Breast epithelium (tissue), 4 donors: ENCODE measurements around the gene QSER1. TPM values are rescaled to one million over a fixed set of nuclear protein-coding genes. Genes with fewer than 3 reads are reported as not detected.

ENCODE experiments used
- DNase-seq, 2 donors: peaks; one replicate each; pipeline ENCODE4 v3.0.0-alpha.2; 2019; ENCODE audit warnings: low spot score in 2 of 2
- H3K27ac ChIP-seq, 2 donors: fragments of 200-600 bp; sonication (generic) in 1 of 2; one replicate each; pipeline ENCODE4 v1.5.1; 2016 to 2019; ENCODE audit warnings: mild to moderate bottlenecking in 1 of 2
- H3K27me3 ChIP-seq, 2 donors: fragments of 200-600 bp; sonication (generic) in 1 of 2; one replicate each; pipeline versions ENCODE4 v1.5.1 to v1.6.0; 2017 to 2019; ENCODE audit warnings: control low read depth in 1 of 2, mild to moderate bottlenecking in 1 of 2
- H3K36me3 ChIP-seq: fragments of 200-600 bp; one replicate; pipeline ENCODE4 v1.5.1; 2019
- H3K4me1 ChIP-seq, 2 donors: fragments of 200-600 bp; sonication (generic); one replicate each; pipeline ENCODE4 v1.5.1; 2016 to 2019; ENCODE audit warnings: control low read depth in 1 of 2
- H3K4me3 ChIP-seq, 3 donors: fragments of 200-600 bp; sonication (generic); 1 replicate in 2 of 3; 2 replicates in 1 of 3; pipeline ENCODE4 v1.5.1; 2016 to 2019; ENCODE audit warnings: mild to moderate bottlenecking in 3 of 3, moderate library complexity in 2 of 3
- H3K9me3 ChIP-seq, 2 donors: fragments of 200-600 bp; sonication (generic) in 1 of 2; one replicate each; pipeline ENCODE4 v1.5.1; 2016 to 2019; ENCODE audit warnings: control low read depth in 1 of 2
- POLR2A ChIP-seq: fragments of 450-650 bp; IDR thresholded peaks from one replicate; pipeline ENCODE4 v1.6.1; 2016; ENCODE audit warnings: antibody characterized with exemption, mild to moderate bottlenecking, moderate library complexity
- POLR2AphosphoS5 ChIP-seq, 3 donors: sonication (generic); formaldehyde crosslinking; IDR thresholded peaks; one replicate each; pipeline ENCODE4 v1.6.1; 2017; ENCODE audit warnings: antibody characterized with exemption in 3 of 3
- intact Hi-C: fragments of 100-400 bp; cut with DNase I; formaldehyde crosslinking; loops from one replicate; pipeline ENCODE4 v1.15.1; 2023; ENCODE audit warnings: low total_unique reads
- total RNA-seq, 3 donors: library from RNA; depleted of rRNA; stranded (reverse); fragments of >200 nt; gene quantifications; one replicate each; pipeline ENCODE4 v1.1.0, GENCODE V29; 2016
- TF ChIP-seq, protein P1 (sequence below), 3 donors: fragments of 450-650 bp; IDR thresholded peaks; one replicate each; pipeline ENCODE4 v1.5.1; 2016 to 2017; ENCODE audit warnings: antibody characterized with exemption in 3 of 3, mild to moderate bottlenecking in 3 of 3, moderate library complexity in 3 of 3

Gene QSER1
- total RNA-seq = 10 to 100 TPM; 34.4 to 55.3 (median 40.6) TPM

GRCh38 chr11:32892355-32893092 lies at the start of gene QSER1:
Gene QSER1 (plus strand): TSS chr11:32892811. CDS start chr11:32893126, 315 bp downstream.
- intact Hi-C loops = no loop called here
- TF ChIP-seq, protein P1, sequence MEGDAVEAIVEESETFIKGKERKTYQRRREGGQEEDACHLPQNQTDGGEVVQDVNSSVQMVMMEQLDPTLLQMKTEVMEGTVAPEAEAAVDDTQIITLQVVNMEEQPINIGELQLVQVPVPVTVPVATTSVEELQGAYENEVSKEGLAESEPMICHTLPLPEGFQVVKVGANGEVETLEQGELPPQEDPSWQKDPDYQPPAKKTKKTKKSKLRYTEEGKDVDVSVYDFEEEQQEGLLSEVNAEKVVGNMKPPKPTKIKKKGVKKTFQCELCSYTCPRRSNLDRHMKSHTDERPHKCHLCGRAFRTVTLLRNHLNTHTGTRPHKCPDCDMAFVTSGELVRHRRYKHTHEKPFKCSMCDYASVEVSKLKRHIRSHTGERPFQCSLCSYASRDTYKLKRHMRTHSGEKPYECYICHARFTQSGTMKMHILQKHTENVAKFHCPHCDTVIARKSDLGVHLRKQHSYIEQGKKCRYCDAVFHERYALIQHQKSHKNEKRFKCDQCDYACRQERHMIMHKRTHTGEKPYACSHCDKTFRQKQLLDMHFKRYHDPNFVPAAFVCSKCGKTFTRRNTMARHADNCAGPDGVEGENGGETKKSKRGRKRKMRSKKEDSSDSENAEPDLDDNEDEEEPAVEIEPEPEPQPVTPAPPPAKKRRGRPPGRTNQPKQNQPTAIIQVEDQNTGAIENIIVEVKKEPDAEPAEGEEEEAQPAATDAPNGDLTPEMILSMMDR (IDR thresholded peaks at IDR 0.05) = no peak
- TF ChIP-seq POLR2A = peak; percentile 14
- TF ChIP-seq POLR2AphosphoS5 (IDR thresholded peaks at IDR 0.05) = peak; percentile 56 to 71 (median 57)
- peak; percentile 22 to 70 for DNase-seq

GRCh38 chr11:32843544-32843943 lies 49.1 kb upstream of the QSER1 start:
- no peak overlapping the region for H3K4me3 ChIP-seq
- H3K27me3 ChIP-seq = no peaks in the 10 kb centered on the region
- no peaks in the 10 kb centered on the region for H3K36me3 ChIP-seq
- intact Hi-C loops = no loop called here
- no peaks in the 10 kb centered on the region for H3K9me3 ChIP-seq
- no peak overlapping the region for H3K27ac ChIP-seq
- TF ChIP-seq POLR2AphosphoS5 (IDR thresholded peaks at IDR 0.05) (no peak), POLR2A (no peak)
- TF ChIP-seq, protein P1 (IDR thresholded peaks at IDR 0.05) = no peak
- no peak for DNase-seq
- H3K4me1 ChIP-seq = no peaks in the 10 kb centered on the region

More at GRCh38 chr11:32892355-32893092, at the start of gene QSER1:
- no peaks in the 10 kb centered on the region for H3K36me3 ChIP-seq
- peak within 1 kb of the TSS; percentile 95 to 99 for H3K27ac ChIP-seq
- no peaks in the 10 kb centered on the region for H3K27me3 ChIP-seq
- no peaks in the 10 kb centered on the region for H3K4me1 ChIP-seq
- peak within 1 kb of the TSS; percentile 85 to 96 (median 93) for H3K4me3 ChIP-seq
- no peaks in the 10 kb centered on the region for H3K9me3 ChIP-seq

GRCh38 chr11:32847511-32847910 lies 45.1 kb upstream of the QSER1 start:
- H3K36me3 ChIP-seq = no peaks in the 10 kb centered on the region
- intact Hi-C loops = no loop called here
- TF ChIP-seq POLR2A (no peak), POLR2AphosphoS5 (IDR thresholded peaks at IDR 0.05) (no peak)
- TF ChIP-seq, protein P1 (IDR thresholded peaks at IDR 0.05) = no peak

GRCh38 chr11:32849761-32850160 lies 42.9 kb upstream of the QSER1 start:
- Histone ChIP-seq H3K9me3 (no peaks in the 10 kb centered on the region), H3K4me1 (no peaks in the 10 kb centered on the region), H3K27ac (no peak overlapping the region), H3K27me3 (no peaks in the 10 kb centered on the region), H3K36me3 (no peaks in the 10 kb centered on the region), H3K4me3 (no peak overlapping the region)
- DNase-seq = no peak
- TF ChIP-seq POLR2AphosphoS5 (IDR thresholded peaks at IDR 0.05) = no peak
- no peak for TF ChIP-seq POLR2A
- TF ChIP-seq, protein P1 (IDR thresholded peaks at IDR 0.05) = no peak
- intact Hi-C loops = no loop called here

More at GRCh38 chr11:32847511-32847910, 45.1 kb upstream of the QSER1 start:
- H3K27me3 ChIP-seq = no peaks in the 10 kb centered on the region
- H3K4me3 ChIP-seq = no peak overlapping the region
- no peaks in the 10 kb centered on the region for H3K9me3 ChIP-seq
- DNase-seq = no peak
- no peaks in the 10 kb centered on the region for H3K4me1 ChIP-seq
- no peak overlapping the region for H3K27ac ChIP-seq

DNA sequence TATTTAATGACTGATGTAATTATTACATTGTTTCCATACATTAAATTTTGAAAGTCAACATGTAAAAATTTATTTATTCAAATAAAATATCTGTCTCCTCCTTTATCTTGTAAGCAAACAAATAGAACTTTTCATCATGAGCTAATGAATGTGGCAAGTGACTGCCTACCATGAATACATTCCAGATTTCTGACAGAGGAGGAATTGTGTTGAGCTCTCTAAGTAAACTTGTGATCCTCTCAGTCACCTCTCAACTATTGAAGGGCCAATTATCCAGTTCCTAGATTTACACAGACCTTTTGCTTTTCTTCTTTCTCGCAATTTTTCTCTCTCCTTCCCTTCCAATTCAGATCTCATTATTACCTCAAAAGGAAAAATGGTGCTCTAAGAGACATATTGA lies 41.4 kb upstream of the QSER1 start:
- intact Hi-C loops = no loop called here
- H3K36me3 ChIP-seq = no peaks in the 10 kb centered on the region
- H3K27me3 ChIP-seq = no peaks in the 10 kb centered on the region
- no peak overlapping the region for H3K27ac ChIP-seq
- no peak overlapping the region for H3K4me3 ChIP-seq
- no peak for TF ChIP-seq POLR2A
- H3K4me1 ChIP-seq = no peaks in the 10 kb centered on the region
- DNase-seq = no peak
- H3K9me3 ChIP-seq = no peaks in the 10 kb centered on the region
